Measurements from ENCODE around the gene BBS5. TPM values are rescaled to one million over a fixed set of nuclear protein-coding genes. Genes with fewer than 3 reads are reported as not detected.

Gene BBS5
- total and polyA plus RNA-seq, 2 experiments from 2014 or later, result 4.5 to 8.0 TPM

DNA sequence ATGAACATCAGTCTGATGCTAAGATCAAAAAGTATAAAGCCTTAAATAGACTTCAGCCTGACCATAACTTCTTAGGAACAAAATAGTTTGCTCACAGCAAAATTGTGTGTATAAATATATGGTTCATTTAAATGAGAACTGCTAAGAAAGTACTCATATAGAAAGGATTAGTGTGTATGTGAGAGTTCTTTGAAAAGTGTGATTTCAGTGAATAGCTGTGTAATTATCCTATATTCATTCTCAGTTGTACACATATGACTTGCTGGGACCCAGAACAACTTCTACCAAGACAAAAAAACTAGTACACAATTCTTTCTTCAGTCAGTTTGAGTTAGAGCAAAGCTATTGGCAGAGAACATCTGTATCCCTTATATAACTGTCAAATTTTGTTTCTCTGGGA, 7.2 kb downstream of the BBS5 start:
- Histone ChIP-seq H3K4me1 (ENCODE audit: insufficient read depth) (no peaks in the 10 kb centered on the region), H3F3A (ENCODE audit: insufficient read depth) (no peaks in the 10 kb centered on the region), H3K36me3 (ENCODE audit: low read depth) (peaks cover 17% of the 10 kb centered on the region), H2AFZ (no peak overlapping the region), H3K27ac (no peak overlapping the region), H3K4me3 (no peak overlapping the region), H4K20me1 (ENCODE audit: insufficient read depth) (no peaks in the 10 kb centered on the region), H3K4me2 (ENCODE audit: unreplicated experiment) (no peak overlapping the region), H3K9me2 (ENCODE audit: insufficient read depth) (no peaks in the 10 kb centered on the region), H3K9ac (no peak overlapping the region), H3K9me3 (ENCODE audit: low read depth) (no peaks in the 10 kb centered on the region), H3K79me2 (ENCODE audit: insufficient read depth) (no peaks in the 10 kb centered on the region), H3K27me3 (replicated peaks; ENCODE audit: insufficient read depth) (no peaks in the 10 kb centered on the region)
- no peak for DNase-seq
- TF ChIP-seq EZH2phosphoT487 (IDR thresholded peaks at IDR 0.05; ENCODE audit: insufficient read depth, low read depth) (no peak), EZH2 (IDR thresholded peaks at IDR 0.05; ENCODE audit: insufficient read depth, poor library complexity, severe bottlenecking) (no peak)
- in situ Hi-C loops (cut with MboI), result no loop called here

DNA sequence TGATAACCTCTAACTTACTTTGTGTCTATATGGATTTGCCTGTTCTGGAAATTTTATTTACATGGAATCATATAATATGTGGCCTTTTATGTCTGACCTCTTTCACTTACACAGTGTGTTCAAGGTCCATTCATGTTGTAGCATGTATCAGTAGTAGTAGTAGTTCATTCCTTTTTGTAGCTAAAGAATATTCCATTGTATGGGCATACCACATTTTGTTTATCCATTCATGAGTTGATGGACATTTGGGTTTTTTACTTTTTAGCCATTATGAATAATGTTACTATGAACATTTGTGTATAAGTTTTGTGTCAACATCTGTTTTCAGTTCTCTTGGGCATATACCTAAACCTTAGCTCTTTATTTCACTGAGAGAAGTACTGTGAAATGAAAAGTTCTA, 11.5 kb downstream of the BBS5 start:
- Histone ChIP-seq H3K4me3 (no peak overlapping the region), H3K9me3 (ENCODE audit: low read depth) (no peaks in the 10 kb centered on the region), H3K79me2 (ENCODE audit: insufficient read depth) (no peaks in the 10 kb centered on the region), H3K4me1 (ENCODE audit: insufficient read depth) (no peaks in the 10 kb centered on the region), H3K27me3 (replicated peaks; ENCODE audit: insufficient read depth) (no peaks in the 10 kb centered on the region), H2AFZ (no peak overlapping the region), H3K4me2 (ENCODE audit: unreplicated experiment) (no peak overlapping the region), H3K36me3 (ENCODE audit: low read depth) (peaks cover 13% of the 10 kb centered on the region; the same call in 1 of the 2 replicates), H3K27ac (no peak overlapping the region), H4K20me1 (ENCODE audit: insufficient read depth) (no peaks in the 10 kb centered on the region), H3F3A (ENCODE audit: insufficient read depth) (no peaks in the 10 kb centered on the region), H3K9me2 (ENCODE audit: insufficient read depth) (no peaks in the 10 kb centered on the region), H3K9ac (no peak overlapping the region)
- no peak for DNase-seq
- no peak for TF ChIP-seq EZH2phosphoT487 (IDR thresholded peaks at IDR 0.05; ENCODE audit: insufficient read depth, low read depth)
- no peak for TF ChIP-seq EZH2 (IDR thresholded peaks at IDR 0.05; ENCODE audit: insufficient read depth, poor library complexity, severe bottlenecking)
- in situ Hi-C loops (cut with MboI), result no loop called here

DNA sequence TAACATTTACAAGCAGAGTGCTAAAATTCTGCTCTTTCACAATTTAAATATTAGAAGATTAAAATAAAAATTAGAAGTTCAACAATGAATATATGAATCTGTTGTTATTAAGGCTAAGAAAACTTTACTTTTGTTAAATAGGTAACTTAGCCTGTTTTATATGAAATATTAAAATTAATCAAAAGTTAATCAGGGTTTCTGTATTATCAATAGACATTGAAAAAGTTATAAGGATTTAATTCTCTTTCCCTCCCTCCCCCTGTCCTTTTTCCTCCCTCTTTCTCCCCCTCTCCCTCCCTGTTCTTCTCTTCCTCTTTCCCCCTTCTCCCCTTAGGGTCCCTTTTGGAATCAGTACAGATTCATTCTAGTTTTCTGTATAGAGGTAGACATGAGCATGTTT, 12.1 kb downstream of the BBS5 start:
- no peaks in the 10 kb centered on the region for H3K9me2 ChIP-seq (ENCODE audit: insufficient read depth)
- H3K79me2 ChIP-seq (ENCODE audit: insufficient read depth), result no peaks in the 10 kb centered on the region
- H3K4me3 ChIP-seq, result no peak overlapping the region
- no peaks in the 10 kb centered on the region for H4K20me1 ChIP-seq (ENCODE audit: insufficient read depth)
- no peak for TF ChIP-seq EZH2 (IDR thresholded peaks at IDR 0.05; ENCODE audit: insufficient read depth, poor library complexity, severe bottlenecking)
- no peak overlapping the region for H3K27ac ChIP-seq
- no peaks in the 10 kb centered on the region for H3K27me3 ChIP-seq (replicated peaks; ENCODE audit: insufficient read depth)
- no peaks in the 10 kb centered on the region for H3K9me3 ChIP-seq (ENCODE audit: low read depth)
- H3K4me1 ChIP-seq (ENCODE audit: insufficient read depth), result no peaks in the 10 kb centered on the region
- H3K9ac ChIP-seq, result no peak overlapping the region
- no peaks in the 10 kb centered on the region for H3F3A ChIP-seq (ENCODE audit: insufficient read depth)
- no peak for DNase-seq
- H3K36me3 ChIP-seq (ENCODE audit: low read depth), result peaks cover 13% of the 10 kb centered on the region; the same call in 1 of the 2 replicates
- in situ Hi-C loops (cut with MboI), result no loop called here
- H3K4me2 ChIP-seq (ENCODE audit: unreplicated experiment), result no peak overlapping the region
- no peak overlapping the region for H2AFZ ChIP-seq

DNA sequence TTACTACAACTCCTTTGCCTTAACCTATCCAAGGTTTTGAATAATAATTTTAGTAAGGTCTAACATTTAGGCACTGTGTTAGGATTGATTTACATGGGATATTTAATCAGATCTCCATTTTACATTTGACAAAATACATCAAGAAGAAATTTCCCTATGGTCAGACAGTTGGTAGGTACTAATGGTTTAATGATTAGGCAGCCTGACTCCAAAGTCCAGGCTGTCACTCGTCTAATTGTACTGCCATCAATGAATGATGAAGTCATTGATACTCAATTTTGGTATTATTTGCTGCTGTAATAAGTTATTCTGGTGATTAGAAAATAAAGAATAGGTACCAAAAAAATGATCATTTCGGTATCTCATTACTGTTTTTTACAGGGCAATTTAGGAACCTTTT, 14.1 kb downstream of the BBS5 start:
- no peak for DNase-seq
- no peaks in the 10 kb centered on the region for H3K4me1 ChIP-seq (ENCODE audit: insufficient read depth)
- H3K9ac ChIP-seq, result no peak overlapping the region
- H2AFZ ChIP-seq, result no peak overlapping the region
- H3K27ac ChIP-seq, result no peak overlapping the region
- no peaks in the 10 kb centered on the region for H3K79me2 ChIP-seq (ENCODE audit: insufficient read depth)
- no peaks in the 10 kb centered on the region for H3F3A ChIP-seq (ENCODE audit: insufficient read depth)
- no peaks in the 10 kb centered on the region for H4K20me1 ChIP-seq (ENCODE audit: insufficient read depth)
- H3K36me3 ChIP-seq (ENCODE audit: low read depth), result peaks cover 17% of the 10 kb centered on the region; the same call in 1 of the 2 replicates
- no peak for TF ChIP-seq EZH2 (IDR thresholded peaks at IDR 0.05; ENCODE audit: insufficient read depth, poor library complexity, severe bottlenecking)
- TF ChIP-seq EZH2phosphoT487 (IDR thresholded peaks at IDR 0.05; ENCODE audit: insufficient read depth, low read depth), result no peak
- no peaks in the 10 kb centered on the region for H3K9me3 ChIP-seq (ENCODE audit: low read depth)
- in situ Hi-C loops (cut with MboI), result no loop called here
- WGBS, 2 experiments (ENCODE audit: low coverage in 1 of 2, low lambda C conversion rate in 2 of 2, missing lambda C conversion rate in 2 of 2), result 85 to 90% methylated on average over 2 of the region's 2 CpGs
- no peak overlapping the region for H3K4me2 ChIP-seq (ENCODE audit: unreplicated experiment)
- H3K9me2 ChIP-seq (ENCODE audit: insufficient read depth), result no peaks in the 10 kb centered on the region
- no peak overlapping the region for H3K4me3 ChIP-seq
- no peaks in the 10 kb centered on the region for H3K27me3 ChIP-seq (replicated peaks; ENCODE audit: insufficient read depth)

DNA sequence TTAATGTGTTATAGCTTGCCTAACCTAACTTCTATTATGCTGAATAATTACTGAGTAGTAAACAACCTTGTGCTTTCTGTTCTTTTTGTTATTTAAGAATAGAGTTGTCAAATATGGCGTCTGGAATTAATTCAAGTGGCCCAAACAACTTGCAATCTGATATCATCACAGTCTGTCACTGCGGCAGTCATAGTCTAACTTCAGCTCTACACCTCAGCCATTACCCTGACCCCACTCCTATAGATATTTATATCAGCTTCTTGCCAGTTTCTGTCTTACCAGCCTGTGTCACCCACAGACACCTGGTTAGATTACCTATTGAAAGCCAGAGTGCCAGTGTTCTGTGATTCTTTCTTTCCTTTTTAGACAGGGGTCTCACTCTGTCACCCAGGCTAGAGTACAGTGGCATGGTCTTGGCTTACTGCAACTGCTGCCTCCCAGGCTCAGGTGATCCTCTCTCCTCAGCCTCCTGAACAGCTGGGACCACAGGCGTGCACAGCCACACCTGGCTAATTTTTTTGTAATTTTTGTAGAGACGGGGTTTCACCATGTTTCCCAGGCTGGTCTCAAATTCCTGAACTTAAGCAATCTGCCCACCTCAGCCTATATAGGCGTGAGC, 16.1 kb downstream of the BBS5 start:
- Histone ChIP-seq H3K9ac (no peak overlapping the region), H3K9me3 (ENCODE audit: low read depth) (no peaks in the 10 kb centered on the region), H3K4me2 (ENCODE audit: unreplicated experiment) (no peak overlapping the region), H3F3A (ENCODE audit: insufficient read depth) (no peaks in the 10 kb centered on the region), H3K79me2 (ENCODE audit: insufficient read depth) (no peaks in the 10 kb centered on the region), H2AFZ (no peak overlapping the region), H3K4me1 (ENCODE audit: insufficient read depth) (no peaks in the 10 kb centered on the region), H3K36me3 (ENCODE audit: low read depth) (peaks cover 11% of the 10 kb centered on the region; the same call in 1 of the 2 replicates), H3K27ac (no peak overlapping the region), H3K4me3 (no peak overlapping the region), H3K27me3 (replicated peaks; ENCODE audit: insufficient read depth) (no peaks in the 10 kb centered on the region), H3K9me2 (ENCODE audit: insufficient read depth) (no peaks in the 10 kb centered on the region), H4K20me1 (ENCODE audit: insufficient read depth) (no peaks in the 10 kb centered on the region)
- no peak for DNase-seq
- 97 to 98% methylated on average over 5 of the region's 5 CpGs for WGBS, 2 experiments (ENCODE audit: low coverage in 1 of 2, low lambda C conversion rate in 2 of 2, missing lambda C conversion rate in 2 of 2)
- in situ Hi-C loops (cut with MboI), result no loop called here
- TF ChIP-seq EZH2 (IDR thresholded peaks at IDR 0.05; ENCODE audit: insufficient read depth, poor library complexity, severe bottlenecking) (no peak), EZH2phosphoT487 (IDR thresholded peaks at IDR 0.05; ENCODE audit: insufficient read depth, low read depth) (no peak)

Measured in GM23248 (cell line).